Measurements from ENCODE around the gene ARNT2. TPM values are rescaled to one million over a fixed set of nuclear protein-coding genes. Genes with fewer than 3 reads are reported as not detected.

Gene ARNT2
- polyA plus RNA-seq, 1 of the 3 experiments (the other 2 are of a cell fraction) = 17.0 TPM

GRCh38 chr15:80432345-80432702 lies 28.1 kb downstream of the ARNT2 start:
- no peak overlapping the region for H3K9ac ChIP-seq
- DNase-seq = no peak
- ChIA-PET POLR2A (no interaction called here), CTCF (interaction anchor here (0.6 to 1.7 kb wide), 4 partner anchors 14 to 559 kb away, joined by 3 to 9 read pairs (median 4); no protein-coding TSS in a partner anchor)
- H3K4me3 ChIP-seq (ENCODE audit: low read depth in 2 of 2, low read length in 1 of 2) = no peak overlapping the region
- no peaks in the 10 kb centered on the region for H4K20me1 ChIP-seq (ENCODE audit: insufficient read depth)
- H3K27me3 ChIP-seq (ENCODE audit: insufficient read depth) = no peaks in the 10 kb centered on the region
- peaks cover 5 to 12% of the 10 kb centered on the region in 2 experiments; a peak in 2 of 4 replicates for H3K4me1 ChIP-seq (ENCODE audit: control insufficient read depth in 1 of 2, insufficient read depth in 2 of 2, low read depth in 1 of 2, low read length in 1 of 2)
- WGBS (ENCODE audit: low lambda C conversion rate) = 93% methylated on average over 2 of the region's 2 CpGs
- no peaks in the 10 kb centered on the region for H3K9me3 ChIP-seq
- H3K36me3 ChIP-seq (replicated peaks in 1 of 2; ENCODE audit: control insufficient read depth in 1 of 2, insufficient read depth in 2 of 2, low read length in 1 of 2) = no peaks in the 10 kb centered on the region
- H3K9me2 ChIP-seq = no peaks in the 10 kb centered on the region
- no peak overlapping the region for H3K4me2 ChIP-seq
- no peaks in the 10 kb centered on the region for H3F3A ChIP-seq (replicated peaks; ENCODE audit: insufficient read depth)
- no peak for TF ChIP-seq TEAD4 (IDR thresholded peaks at IDR 0.05; ENCODE audit: borderline replicate concordance, insufficient read depth)
- no peak for TF ChIP-seq CHD2 (IDR thresholded peaks at IDR 0.05; ENCODE audit: low read length, partially characterized antibody)
- TF ChIP-seq MAX (IDR thresholded peaks at IDR 0.05; ENCODE audit: low read depth) = no peak
- TF ChIP-seq IRF3 (IDR thresholded peaks at IDR 0.05; ENCODE audit: low read depth, low read length) = no peak
- TF ChIP-seq EZH2phosphoT487 (IDR thresholded peaks at IDR 0.05; ENCODE audit: borderline replicate concordance, low read depth) = no peak
- no peak for TF ChIP-seq NRF1 (IDR thresholded peaks at IDR 0.05; ENCODE audit: low read depth, low read length)
- no peak for TF ChIP-seq TAF1 (IDR thresholded peaks at IDR 0.05; ENCODE audit: borderline replicate concordance, low read depth, low read length)
- no peak for TF ChIP-seq FOXJ3 (CRISPR knock-in tag; IDR thresholded peaks at IDR 0.05)
- no peak for TF ChIP-seq GABPA (IDR thresholded peaks at IDR 0.05; ENCODE audit: low read depth)
- H3K79me2 ChIP-seq (ENCODE audit: insufficient read depth) = peaks cover 5% of the 10 kb centered on the region
- H3K27ac ChIP-seq (ENCODE audit: low read depth in 2 of 2, low read length in 1 of 2) = no peak overlapping the region
- no peak overlapping the region for H2AFZ ChIP-seq (ENCODE audit: low read depth)

- CTCF ChIA-PET = no interaction called here
- Histone ChIP-seq H4K20me1 (ENCODE audit: insufficient read depth) (no peaks in the 10 kb centered on the region), H2AFZ (ENCODE audit: low read depth) (no peak overlapping the region), H3K4me1 (ENCODE audit: control insufficient read depth in 1 of 2, insufficient read depth in 2 of 2, low read depth in 1 of 2, low read length in 1 of 2) (peaks cover 5 to 15% of the 10 kb centered on the region in 2 experiments; a peak in 2 of 4 replicates), H3K4me3 (ENCODE audit: low read depth in 2 of 2, low read length in 1 of 2) (no peak overlapping the region), H3K9me2 (no peaks in the 10 kb centered on the region), H3K27me3 (ENCODE audit: insufficient read depth) (no peaks in the 10 kb centered on the region), H3K9ac (no peak overlapping the region), H3K79me2 (ENCODE audit: insufficient read depth) (peaks cover 7% of the 10 kb centered on the region), H3F3A (replicated peaks; ENCODE audit: insufficient read depth) (no peaks in the 10 kb centered on the region), H3K36me3 (replicated peaks in 1 of 2; ENCODE audit: control insufficient read depth in 1 of 2, insufficient read depth in 2 of 2, low read length in 1 of 2) (no peaks in the 10 kb centered on the region), H3K27ac (ENCODE audit: low read depth in 2 of 2, low read length in 1 of 2) (no peak overlapping the region), H3K4me2 (no peak overlapping the region), H3K9me3 (no peaks in the 10 kb centered on the region)
- POLR2A ChIA-PET = no interaction called here
- DNase-seq = no peak
- TF ChIP-seq TCF12 (IDR thresholded peaks at IDR 0.05) = no peak
- TF ChIP-seq USF1 (IDR thresholded peaks at IDR 0.05; ENCODE audit: borderline replicate concordance, low read depth) = no peak
- TF ChIP-seq SMC3 (IDR thresholded peaks at IDR 0.05; ENCODE audit: low read depth, low read length) = no peak
- TF ChIP-seq MEF2A (IDR thresholded peaks at IDR 0.05; ENCODE audit: borderline replicate concordance, low read depth) = no peak
- TF ChIP-seq MAX (IDR thresholded peaks at IDR 0.05; ENCODE audit: low read depth) = no peak
- no peak for TF ChIP-seq FOXJ3 (CRISPR knock-in tag; IDR thresholded peaks at IDR 0.05)
- no peak for TF ChIP-seq TAF1 (IDR thresholded peaks at IDR 0.05; ENCODE audit: borderline replicate concordance, low read depth, low read length)
- no peak for TF ChIP-seq FOSL2 (IDR thresholded peaks at IDR 0.05; ENCODE audit: borderline replicate concordance, low read depth)
- TF ChIP-seq IRF3 (IDR thresholded peaks at IDR 0.05; ENCODE audit: low read depth, low read length) = no peak
- TF ChIP-seq GABPA (IDR thresholded peaks at IDR 0.05; ENCODE audit: low read depth) = no peak
- no peak for TF ChIP-seq RAD21 (IDR thresholded peaks at IDR 0.05; ENCODE audit: low read length)
- WGBS (ENCODE audit: low lambda C conversion rate) = 93% methylated on average over 5 of the region's 5 CpGs
Observed at GRCh38 chr15:80433836-80434235, 29.7 kb downstream of the ARNT2 start.
